Embryonic facial prominence (tissue), 1 donor: ENCODE data around the gene SLC2A9.
"Not testable (repeated sequence)": the region's sequence is repeated elsewhere in the genome, so short reads cannot be mapped to it uniquely, and the experiment has no call there.

Source experiments
- DNase-seq: peaks from one replicate; pipeline ENCODE4 v3.0.0-alpha.2; 2016; ENCODE audit errors: extremely low spot score

Gene SLC2A9

DNA sequence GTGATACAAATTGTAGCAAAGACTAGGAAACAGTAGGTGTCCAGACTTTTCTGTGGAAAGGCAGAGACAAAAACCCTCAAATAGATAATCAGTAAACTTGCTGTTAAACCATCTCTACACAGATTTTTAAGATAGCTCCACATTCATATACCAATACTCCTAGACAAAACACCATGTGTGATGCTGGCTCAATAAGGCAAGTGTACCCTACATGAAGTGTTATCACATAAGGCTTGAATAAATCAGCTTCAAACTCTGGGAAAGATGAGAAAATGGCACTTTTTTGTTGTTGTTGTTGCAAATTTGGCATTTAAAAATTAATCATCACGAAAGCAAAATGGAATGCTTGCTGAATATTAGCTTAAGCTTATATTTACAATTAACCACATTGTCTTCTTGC lies 194.7 kb downstream of the SLC2A9 start:
- no peak for DNase-seq

- no peak for DNase-seq
Observed at GRCh38 chr4:9825049-9825448, 196.2 kb downstream of the SLC2A9 start.

DNA sequence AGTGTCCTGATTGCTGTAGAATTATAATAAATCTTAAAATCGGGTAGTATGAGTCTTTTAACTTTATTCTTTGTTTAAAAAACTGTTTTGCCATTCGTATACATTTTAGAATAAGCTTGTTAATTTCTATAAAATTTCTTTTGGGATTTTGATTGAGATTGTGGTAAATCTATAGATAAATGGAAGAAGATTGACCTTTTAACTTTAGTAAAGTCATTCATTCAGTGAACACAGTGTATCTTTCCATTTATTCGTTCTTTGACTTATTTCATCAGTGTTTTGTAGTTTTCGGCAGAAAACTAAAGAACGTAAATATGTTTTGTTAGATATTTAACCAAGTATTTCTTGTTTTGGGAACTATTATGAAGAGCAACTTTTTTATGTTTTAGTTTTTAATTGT lies 201.0 kb downstream of the SLC2A9 start:
- no peak for DNase-seq

GRCh38 chr4:9816285-9816684 lies 205.0 kb downstream of the SLC2A9 start:
- no peak for DNase-seq

DNA sequence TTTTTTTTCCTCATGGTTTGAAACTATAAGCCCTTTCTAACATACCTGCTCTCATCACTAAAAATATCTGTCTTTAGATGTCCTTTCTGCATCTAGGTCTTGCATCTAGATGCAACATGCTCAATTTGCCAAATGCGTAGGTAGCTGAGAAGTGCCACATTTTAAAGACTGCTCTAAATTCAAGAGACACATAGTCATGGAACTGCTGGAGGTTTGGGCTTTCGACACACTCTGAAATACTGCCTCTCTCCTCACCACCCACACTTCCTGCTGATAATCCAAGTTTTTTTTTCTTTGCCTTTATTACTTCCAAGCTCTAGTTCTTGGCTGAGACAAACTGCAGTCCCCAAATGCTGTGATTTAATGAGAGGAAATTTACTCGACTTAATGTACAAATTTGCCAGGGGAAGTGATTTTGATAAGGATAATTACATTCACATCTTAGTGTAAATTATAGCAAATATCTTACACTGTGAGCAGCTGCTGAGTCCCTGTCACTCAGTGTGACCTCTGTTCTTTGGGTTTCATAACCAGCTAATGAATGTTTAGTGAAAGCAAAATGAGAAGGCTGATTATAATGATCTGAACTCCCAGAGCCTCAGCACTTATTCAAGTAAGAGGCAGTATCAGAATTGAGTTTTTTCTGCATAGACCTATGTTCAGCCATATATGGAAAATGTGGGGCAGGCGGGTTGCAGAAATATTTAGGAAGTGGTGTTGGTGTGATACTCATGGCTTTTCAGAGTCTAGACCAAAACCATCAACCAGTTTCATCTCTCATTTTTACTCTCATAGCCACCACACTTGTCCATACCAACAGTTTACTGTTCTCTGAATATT lies 208.6 kb downstream of the SLC2A9 start:
- no peak for DNase-seq

DNA sequence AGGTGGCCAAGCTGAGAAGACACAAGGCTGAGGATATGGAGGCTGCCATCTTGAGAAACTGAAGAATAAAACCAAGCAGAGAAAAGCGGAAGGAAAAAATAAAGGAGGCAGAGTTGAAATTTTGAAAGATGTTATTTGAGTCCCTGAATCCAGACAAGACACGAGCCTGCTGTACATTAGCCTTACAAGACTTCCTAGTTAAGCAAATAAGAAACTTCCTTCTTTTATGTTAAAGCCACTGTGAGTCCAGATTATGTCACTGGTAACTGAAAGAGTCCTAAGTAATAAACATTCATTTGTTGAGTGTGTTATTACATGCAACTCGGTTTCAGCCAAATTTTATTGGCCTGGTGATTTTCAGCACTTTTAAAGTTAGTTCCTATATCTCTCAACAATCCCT lies 209.5 kb downstream of the SLC2A9 start:
- DNase-seq: no peak

DNA sequence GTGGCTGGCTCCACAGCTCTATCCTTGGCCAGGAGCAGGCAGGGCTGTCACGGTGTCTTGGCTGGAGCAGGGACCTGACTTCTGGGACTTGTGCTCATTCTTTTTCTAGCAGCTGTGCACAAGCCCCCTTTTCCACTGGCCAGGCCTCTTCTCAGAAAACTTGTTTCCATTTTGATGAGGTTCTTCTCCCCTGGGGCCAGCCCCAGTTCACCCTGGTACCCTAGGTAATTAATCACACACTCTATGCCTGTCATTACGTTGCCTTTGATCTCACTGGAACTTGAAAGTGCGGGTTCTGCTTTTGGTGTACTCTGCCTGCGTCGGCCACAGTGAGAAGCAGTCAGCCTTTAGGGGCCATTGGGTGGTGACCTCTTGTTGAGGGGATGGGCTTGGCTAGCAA lies 213.2 kb downstream of the SLC2A9 start:
- DNase-seq: no peak

DNA sequence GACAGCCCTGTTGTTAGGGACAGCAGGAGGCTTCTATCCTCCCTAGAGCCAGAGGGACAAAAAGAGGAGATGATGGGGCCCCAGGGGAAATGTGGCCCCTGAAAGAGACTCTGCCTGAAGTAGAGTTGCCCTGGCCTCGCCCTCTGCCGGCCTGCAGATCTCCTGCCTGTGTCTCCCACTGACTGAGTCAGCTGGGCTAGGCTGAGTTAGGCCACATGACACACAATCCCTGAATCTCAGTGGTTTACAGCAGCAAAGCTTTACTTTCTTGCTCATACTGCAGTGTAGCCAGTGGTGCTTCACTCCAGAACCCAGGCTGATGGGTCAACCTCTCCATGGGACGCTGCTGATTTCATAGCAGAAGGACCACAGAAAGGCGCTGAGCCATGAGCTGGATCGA lies 216.4 kb downstream of the SLC2A9 start:
- DNase-seq: no peak

DNA sequence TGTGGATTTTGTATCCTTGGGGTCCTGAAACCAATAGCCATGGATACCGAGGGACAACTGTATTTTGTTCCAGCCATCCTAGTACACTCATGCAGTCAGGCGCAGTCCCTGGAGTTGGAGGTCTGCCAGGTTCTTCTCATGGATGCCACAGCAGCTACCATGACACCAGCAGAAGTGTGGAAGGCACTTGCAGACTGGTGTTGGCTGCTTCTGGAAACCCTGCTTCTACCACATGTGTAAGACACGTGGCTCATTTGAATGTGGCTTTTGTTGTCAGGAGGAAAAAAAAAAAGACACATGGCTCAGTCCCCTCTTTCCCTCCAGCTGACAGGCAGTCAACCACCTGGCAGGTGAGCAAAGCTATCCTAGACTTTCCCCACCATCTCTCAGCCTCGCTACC lies 220.4 kb downstream of the SLC2A9 start:
- no peak for DNase-seq

GRCh38 chr4:9796641-9797040 lies 224.7 kb downstream of the SLC2A9 start:
- not testable (repeated sequence) for DNase-seq

- DNase-seq: no peak
Observed at GRCh38 chr4:9792381-9792780, 228.9 kb downstream of the SLC2A9 start.

- DNase-seq: not testable (repeated sequence)
Observed at GRCh38 chr4:9785891-9786290, 235.4 kb downstream of the SLC2A9 start.

DNA sequence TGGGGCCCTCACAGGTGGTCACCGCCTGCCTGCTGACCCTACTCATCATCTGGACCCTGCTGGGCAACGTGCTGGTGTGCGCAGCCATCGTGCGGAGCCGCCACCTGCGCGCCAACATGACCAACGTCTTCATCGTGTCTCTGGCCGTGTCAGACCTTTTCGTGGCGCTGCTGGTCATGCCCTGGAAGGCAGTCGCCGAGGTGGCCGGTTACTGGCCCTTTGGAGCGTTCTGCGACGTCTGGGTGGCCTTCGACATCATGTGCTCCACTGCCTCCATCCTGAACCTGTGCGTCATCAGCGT lies 239.2 kb downstream of the SLC2A9 start:
- no peak for DNase-seq

- no peak for DNase-seq
Observed at GRCh38 chr4:9781343-9782135, 239.8 kb downstream of the SLC2A9 start, which contains the start of gene DRD5. TSS of gene DRD5 (plus strand) at chr4:9781634. CDS start at chr4:9782030, 396 bp downstream.
